Activated T-helper 1 cell treated with anti-CD3 and anti-CD28 coated beads, Interleukin-2, amount 50 U/mL, for 16 hours (primary cell): ENCODE data around the gene EID2B.
A peak's percentile ranks its signal among the peaks of the same experiment; 100 is the strongest.

Experiments
- DNase-seq, 2 donors: peaks; one replicate each; pipeline ENCODE4 v3.0.0-alpha.2; 2020; ENCODE audit warnings: low read depth in 1 of 2, low spot score in 1 of 2

The EID2B gene

GRCh38 chr19:39533003-39533512 is 406 bp upstream of the EID2B start:
- no peak for DNase-seq

GRCh38 chr19:39531834-39532232 is 819 bp downstream of the EID2B start:
- no peak for DNase-seq

GRCh38 chr19:39525205-39525604 is 7.4 kb downstream of the EID2B start:
- DNase-seq = no peak

- no peak for DNase-seq
Observed at GRCh38 chr19:39524495-39524894, 8.2 kb downstream of the EID2B start.

- DNase-seq = no peak
Observed at GRCh38 chr19:39520541-39521484, 11.8 kb downstream of the EID2B start.

- DNase-seq = no peak
Observed at GRCh38 chr19:39518975-39519374, 13.7 kb downstream of the EID2B start.

- DNase-seq = no peak
Observed at GRCh38 chr19:39518458-39518857, 14.2 kb downstream of the EID2B start.

GRCh38 chr19:39517432-39517831 is 15.2 kb downstream of the EID2B start:
- DNase-seq = no peak

- DNase-seq = no peak
Observed at GRCh38 chr19:39516270-39516669, 16.4 kb downstream of the EID2B start.

GRCh38 chr19:39515551-39516191 is 17.0 kb downstream of the EID2B start:
- DNase-seq = no peak

GRCh38 chr19:39514840-39515550 is 17.7 kb downstream of the EID2B start, which contains the start of gene SELENOV:
Gene SELENOV, plus strand, starts transcription at chr19:39515139. Its CDS starts 74 bp downstream, at chr19:39515213.
- DNase-seq = no peak

- DNase-seq = no peak
Observed at GRCh38 chr19:39512988-39513387, 19.7 kb downstream of the EID2B start.

- DNase-seq = no peak
Observed at GRCh38 chr19:39509233-39509632, 23.4 kb downstream of the EID2B start.

- no peak for DNase-seq
Observed at GRCh38 chr19:39508629-39509028, 24.0 kb downstream of the EID2B start.

GRCh38 chr19:39507715-39508364 is 24.8 kb downstream of the EID2B start:
- no peak for DNase-seq

- DNase-seq = no peak
Observed at GRCh38 chr19:39506944-39507714, 25.5 kb downstream of the EID2B start.

- DNase-seq = no peak
Observed at GRCh38 chr19:39506598-39506943, 26.1 kb downstream of the EID2B start.

GRCh38 chr19:39502640-39503417 is 29.8 kb downstream of the EID2B start:
- peak; percentile 46 to 71 for DNase-seq

- DNase-seq = no peak
Observed at GRCh38 chr19:39501340-39501739, 31.3 kb downstream of the EID2B start.
